ENCODE measurements around the gene SPAAR.

DNA sequence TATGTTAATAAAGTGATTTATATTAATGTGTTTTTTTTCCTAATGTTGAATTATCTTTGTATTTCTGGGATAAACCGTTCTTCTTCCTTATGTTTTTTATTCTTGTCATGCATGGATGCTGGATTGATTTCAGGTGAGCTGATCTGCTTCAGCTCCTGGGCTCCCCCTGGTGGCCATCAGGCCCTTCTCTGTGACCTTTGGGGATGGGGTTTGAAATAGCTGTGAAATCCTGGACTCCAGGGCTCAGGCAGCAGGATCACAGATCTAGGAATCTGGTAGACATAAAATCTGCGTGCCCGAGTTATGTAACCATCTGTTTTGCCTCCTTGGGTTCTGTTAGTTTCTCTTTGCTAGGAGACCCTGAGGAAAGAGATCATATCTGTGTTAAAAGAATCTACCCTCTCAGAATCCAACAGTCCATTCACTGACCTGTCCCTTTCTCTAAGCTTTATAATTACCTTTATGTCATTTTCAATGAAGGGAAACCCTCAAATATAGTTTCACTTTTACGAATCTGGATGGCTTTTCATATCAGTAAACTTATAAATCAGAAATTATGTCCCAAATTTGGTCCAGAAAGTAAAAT, 26.9 kb upstream of the SPAAR start:
- TF ChIP-seq, protein P1, sequence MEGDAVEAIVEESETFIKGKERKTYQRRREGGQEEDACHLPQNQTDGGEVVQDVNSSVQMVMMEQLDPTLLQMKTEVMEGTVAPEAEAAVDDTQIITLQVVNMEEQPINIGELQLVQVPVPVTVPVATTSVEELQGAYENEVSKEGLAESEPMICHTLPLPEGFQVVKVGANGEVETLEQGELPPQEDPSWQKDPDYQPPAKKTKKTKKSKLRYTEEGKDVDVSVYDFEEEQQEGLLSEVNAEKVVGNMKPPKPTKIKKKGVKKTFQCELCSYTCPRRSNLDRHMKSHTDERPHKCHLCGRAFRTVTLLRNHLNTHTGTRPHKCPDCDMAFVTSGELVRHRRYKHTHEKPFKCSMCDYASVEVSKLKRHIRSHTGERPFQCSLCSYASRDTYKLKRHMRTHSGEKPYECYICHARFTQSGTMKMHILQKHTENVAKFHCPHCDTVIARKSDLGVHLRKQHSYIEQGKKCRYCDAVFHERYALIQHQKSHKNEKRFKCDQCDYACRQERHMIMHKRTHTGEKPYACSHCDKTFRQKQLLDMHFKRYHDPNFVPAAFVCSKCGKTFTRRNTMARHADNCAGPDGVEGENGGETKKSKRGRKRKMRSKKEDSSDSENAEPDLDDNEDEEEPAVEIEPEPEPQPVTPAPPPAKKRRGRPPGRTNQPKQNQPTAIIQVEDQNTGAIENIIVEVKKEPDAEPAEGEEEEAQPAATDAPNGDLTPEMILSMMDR (conservative IDR thresholded peaks at IDR 0.05; ENCODE audit: low read depth, low read length), result peak; percentile 99
- TF ChIP-seq EZH2 (IDR thresholded peaks at IDR 0.05; ENCODE audit: borderline replicate concordance, low read depth, low read length, poor library complexity, severe bottlenecking), result no peak

Data from A673 (cell line).